Measurements from ENCODE around the gene IGHMBP2. TPM values are rescaled to one million over a fixed set of nuclear protein-coding genes. Genes with fewer than 3 reads are reported as not detected.

IGHMBP2 gene
- total RNA-seq, 1 experiment from 2014 or later: 24.0 TPM

- H3K27me3 Mint-ChIP-seq (ENCODE audit: low read depth): no peaks in the 10 kb centered on the region
Measured at GRCh38 chr11:68940651-68941323, 37.1 kb downstream of the IGHMBP2 start.

More at GRCh38 chr11:68940651-68941323, 37.1 kb downstream of the IGHMBP2 start:
- Histone ChIP-seq H2AK5ac (ENCODE audit: insufficient read length, low read length) (no peak overlapping the region), H3K14ac (ENCODE audit: insufficient read depth, low read length) (no peak overlapping the region), H3K9ac (ENCODE audit: extremely low read depth, insufficient read length, low read length) (no peak overlapping the region), H3K4me1 (ENCODE audit: insufficient read depth, low read length) (no peaks in the 10 kb centered on the region), H4K5ac (ENCODE audit: insufficient read length, low read depth, low read length) (no peak overlapping the region), H4K91ac (ENCODE audit: insufficient read length, low read depth, low read length) (no peak overlapping the region), H2AFZ (ENCODE audit: low read length) (no peak overlapping the region), H3K27ac (ENCODE audit: insufficient read length, low read depth, low read length) (no peak overlapping the region), H2BK5ac (ENCODE audit: insufficient read length, low read length) (no peak overlapping the region), H4K8ac (replicated peaks; ENCODE audit: insufficient read length, low read depth, low read length) (no peak overlapping the region), H4K20me1 (ENCODE audit: control insufficient read depth, insufficient read depth, insufficient read length) (no peaks in the 10 kb centered on the region), H2BK15ac (ENCODE audit: low read depth, low read length) (no peak overlapping the region), H3T11ph (ENCODE audit: low read length) (no peak overlapping the region), H3K23me2 (ENCODE audit: insufficient read length, low read depth, low read length, poor library complexity, severe bottlenecking) (no peaks in the 10 kb centered on the region), H3K18ac (ENCODE audit: insufficient read length, low read depth, low read length) (no peak overlapping the region), H2BK20ac (ENCODE audit: low read depth, low read length, poor library complexity, severe bottlenecking) (no peak overlapping the region), H3K79me2 (ENCODE audit: insufficient read depth, low read length) (no peaks in the 10 kb centered on the region), H3K4ac (ENCODE audit: low read depth, low read length) (no peak overlapping the region), H3K27me3 (ENCODE audit: insufficient read depth, low read length) (no peaks in the 10 kb centered on the region), H3K79me1 (ENCODE audit: insufficient read depth, low read depth, low read length, poor library complexity, severe bottlenecking) (no peaks in the 10 kb centered on the region), H3K23ac (ENCODE audit: insufficient read length, low read depth, low read length) (no peak overlapping the region), H2BK12ac (ENCODE audit: insufficient read length, low read depth, low read length) (no peak overlapping the region), H3K4me2 (ENCODE audit: insufficient read depth, insufficient read length, low read length) (no peak overlapping the region), H2BK120ac (ENCODE audit: low read depth, low read length, poor library complexity, severe bottlenecking) (no peak overlapping the region), H3K9me3 (ENCODE audit: control insufficient read depth, low read depth, low read length) (no peaks in the 10 kb centered on the region), H3K56ac (ENCODE audit: insufficient read length, low read depth, low read length) (no peak overlapping the region)
- no peaks in the 10 kb centered on the region for H3K9me3 Mint-ChIP-seq
- H3K36me3 Mint-ChIP-seq (ENCODE audit: insufficient read depth in 1 of 3, low read depth in 3 of 3): peaks cover 2 to 32% (median 24%) of the 10 kb centered on the region in 3 experiments; a peak in 6 of 7 replicates
- WGBS (ENCODE audit: extremely low coverage, insufficient read length, low lambda C conversion rate): no CpG with 5 or more reads among the region's 20 CpGs
- H3K4me3 Mint-ChIP-seq: no peak overlapping the region
- no peaks in the 10 kb centered on the region; a peak in 1 of 4 replicates for H3K4me1 Mint-ChIP-seq
- H3K27ac Mint-ChIP-seq: peak overlapping the region in 1 of 3 experiments; percentile 54; a peak in 2 of 7 replicates
- DNase-seq: no peak
- TF ChIP-seq CTCF (conservative IDR thresholded peaks at IDR 0.05): no peak
